Activated CD8-positive, alpha-beta memory T cell treated with anti-CD3 and anti-CD28 coated beads, Interleukin-2, amount 50 U/mL, for 24 hours (primary cell): Measurements from ENCODE around the gene IRF2BP1.

Experiments
- DNase-seq: peaks from one replicate; pipeline ENCODE4 v3.0.0-alpha.2; 2020; ENCODE audit errors: extremely low read depth

IRF2BP1 gene

GRCh38 chr19:45885556-45886426 is at the start of gene IRF2BP1:
Gene IRF2BP1, minus strand, starts transcription at chr19:45886141. Its CDS starts 367 bp downstream, at chr19:45885774.
- DNase-seq: peak; percentile 62

- DNase-seq: no peak
These were observed 49.3 kb upstream of the IRF2BP1 start for GRCh38 chr19:45935267-45935666.

- DNase-seq: no peak
These were observed 48.8 kb upstream of the IRF2BP1 start for GRCh38 chr19:45934551-45935230.

- no peak for DNase-seq
These were observed 47.8 kb upstream of the IRF2BP1 start for GRCh38 chr19:45933759-45934158.

GRCh38 chr19:45931055-45931454 is 45.1 kb upstream of the IRF2BP1 start:
- DNase-seq: no peak

- no peak for DNase-seq
These were observed 43.3 kb upstream of the IRF2BP1 start for GRCh38 chr19:45929247-45929646.

- DNase-seq: peak; percentile 73
These were observed 41.8 kb upstream of the IRF2BP1 start for GRCh38 chr19:45927565-45928261.

GRCh38 chr19:45924891-45925447 is 39.0 kb upstream of the IRF2BP1 start:
- no peak for DNase-seq

- DNase-seq: no peak
These were observed 36.3 kb upstream of the IRF2BP1 start for GRCh38 chr19:45922281-45922680.

- DNase-seq: no peak
These were observed 34.5 kb upstream of the IRF2BP1 start for GRCh38 chr19:45920458-45920857.

GRCh38 chr19:45919678-45920077 is 33.7 kb upstream of the IRF2BP1 start:
- DNase-seq: no peak

GRCh38 chr19:45918721-45919120 is 32.8 kb upstream of the IRF2BP1 start:
- no peak for DNase-seq

- no peak for DNase-seq
These were observed 31.6 kb upstream of the IRF2BP1 start for GRCh38 chr19:45917421-45918091.

- no peak for DNase-seq
These were observed 28.2 kb upstream of the IRF2BP1 start, which contains the start of gene NANOS2 for GRCh38 chr19:45913874-45914830. Gene NANOS2, minus strand, starts transcription at chr19:45914778. Its CDS starts 85 bp downstream, at chr19:45914693.

GRCh38 chr19:45911291-45911690 is 25.4 kb upstream of the IRF2BP1 start:
- DNase-seq: no peak

- DNase-seq: no peak
These were observed 23.0 kb upstream of the IRF2BP1 start for GRCh38 chr19:45908956-45909355.

GRCh38 chr19:45906221-45906620 is 20.3 kb upstream of the IRF2BP1 start:
- DNase-seq: no peak

- DNase-seq: no peak
These were observed 19.1 kb upstream of the IRF2BP1 start for GRCh38 chr19:45905011-45905410.

GRCh38 chr19:45902651-45903625 is 17.0 kb upstream of the IRF2BP1 start:
- peak; percentile 97 for DNase-seq
